KOPT-K1 (cell line): Measurements from ENCODE around the gene SLC39A6.
A peak's percentile ranks its signal among the peaks of the same experiment; 100 is the strongest.

Source experiments
- H3K27ac ChIP-seq: fragments of 200-600 bp; sonication (generic); 2 replicates; pipeline ENCODE4 v1.5.1; 2016; ENCODE audit warnings: antibody characterized with exemption, mild to moderate bottlenecking, low read depth, low read length; ENCODE audit not compliant: poor library complexity, severe bottlenecking
- H3K36me3 ChIP-seq: fragments of 200-600 bp; sonication (generic); 2 replicates; pipeline ENCODE4 v1.5.1; 2017; ENCODE audit warnings: antibody characterized with exemption, mild to moderate bottlenecking, low read length, moderate library complexity; ENCODE audit not compliant: insufficient read depth
- H3K9me3 ChIP-seq: fragments of 200-600 bp; sonication (generic); 2 replicates; pipeline ENCODE4 v1.5.1; 2017; ENCODE audit warnings: antibody characterized with exemption, low read length, mild to moderate bottlenecking; ENCODE audit not compliant: insufficient read depth, poor library complexity, severe bottlenecking

The SLC39A6 gene

DNA sequence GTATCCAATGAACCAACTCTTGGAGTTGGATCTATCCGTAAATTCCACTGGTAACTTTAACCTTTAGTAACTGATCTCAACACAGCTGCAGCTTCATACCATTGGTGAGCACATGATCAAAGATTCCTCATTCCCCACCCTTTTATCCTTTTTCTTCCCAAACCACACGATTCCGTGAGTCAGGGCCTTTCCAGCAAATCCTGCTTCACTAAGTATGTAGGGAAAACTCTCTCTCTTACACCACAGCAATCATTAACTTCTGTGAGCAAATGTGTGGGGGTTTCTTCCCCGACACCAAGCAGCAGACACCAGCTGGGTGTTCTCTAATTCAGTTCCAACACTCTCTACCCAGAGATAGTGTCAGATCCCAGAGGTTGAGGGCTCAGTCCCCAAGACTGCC lies 24.1 kb upstream of the SLC39A6 start:
- no peaks in the 10 kb centered on the region for H3K9me3 ChIP-seq
- no peak overlapping the region for H3K27ac ChIP-seq
- peaks cover 100% of the 10 kb centered on the region for H3K36me3 ChIP-seq

DNA sequence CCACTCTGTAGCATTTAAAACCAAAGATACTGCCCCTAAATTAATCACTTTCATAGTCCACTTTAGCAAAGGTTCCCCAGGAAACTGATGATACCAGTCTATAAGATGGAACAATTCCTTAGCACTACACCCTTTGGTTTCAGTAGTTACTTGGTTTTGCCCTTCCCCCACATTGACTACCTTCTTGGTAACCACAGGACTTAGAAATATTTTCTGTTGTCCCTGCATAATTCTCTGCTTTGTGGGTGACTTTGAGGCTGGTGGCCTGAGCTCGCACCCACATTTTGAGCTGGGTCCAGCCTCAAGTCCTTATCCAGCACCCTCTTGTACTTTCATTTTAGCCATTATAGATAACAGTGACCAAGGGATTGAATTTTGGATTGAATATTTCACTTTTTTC lies 23.6 kb upstream of the SLC39A6 start:
- Histone ChIP-seq H3K9me3 (no peaks in the 10 kb centered on the region), H3K27ac (no peak overlapping the region)

DNA sequence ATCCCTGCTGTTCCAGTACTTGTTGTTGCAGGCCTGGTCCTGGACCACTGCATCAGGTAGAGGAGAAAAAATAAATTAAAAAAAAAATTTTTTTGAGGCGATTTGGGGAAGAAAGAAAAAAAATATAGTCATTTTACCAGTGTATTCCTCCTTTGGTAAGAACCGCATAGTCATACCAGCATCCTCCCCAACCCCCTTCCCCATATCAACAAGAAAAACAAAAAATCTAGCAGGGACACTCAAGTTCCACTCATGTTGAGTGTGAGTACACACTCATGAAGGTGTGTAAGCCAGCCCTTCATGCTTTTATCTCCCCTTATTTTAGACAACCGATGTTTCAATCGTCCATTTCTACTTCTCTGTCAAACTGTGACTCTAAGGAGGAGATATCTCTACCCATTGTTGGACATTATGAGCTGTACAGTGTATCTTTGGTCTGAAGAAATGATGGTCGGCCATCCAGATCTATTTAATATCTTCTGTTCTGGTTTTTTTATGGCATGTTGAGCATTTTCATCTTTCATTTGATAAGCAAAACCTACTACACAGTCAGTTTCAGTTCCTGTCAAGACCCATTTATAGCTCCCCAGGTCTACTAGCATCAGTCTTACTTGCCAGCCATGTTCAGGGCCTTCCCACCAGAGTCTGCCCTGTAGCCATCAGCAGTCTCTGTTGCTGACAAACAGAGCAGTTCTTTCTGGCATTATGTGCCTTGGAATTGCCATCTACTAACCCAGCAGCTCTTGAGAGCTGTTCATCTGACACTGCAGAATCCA lies 20.6 kb upstream of the SLC39A6 start:
- peaks cover 100% of the 10 kb centered on the region for H3K36me3 ChIP-seq
- H3K27ac ChIP-seq: no peak overlapping the region

More for the DNA sequence above, 23.6 kb upstream of the SLC39A6 start:
- H3K36me3 ChIP-seq: peaks cover 100% of the 10 kb centered on the region

GRCh38 chr18:36143391-36143790 lies 14.3 kb upstream of the SLC39A6 start:
- Histone ChIP-seq H3K36me3 (peaks cover 99% of the 10 kb centered on the region), H3K27ac (no peak overlapping the region), H3K9me3 (no peaks in the 10 kb centered on the region)

More for the DNA sequence above, 20.6 kb upstream of the SLC39A6 start:
- H3K9me3 ChIP-seq: no peaks in the 10 kb centered on the region

DNA sequence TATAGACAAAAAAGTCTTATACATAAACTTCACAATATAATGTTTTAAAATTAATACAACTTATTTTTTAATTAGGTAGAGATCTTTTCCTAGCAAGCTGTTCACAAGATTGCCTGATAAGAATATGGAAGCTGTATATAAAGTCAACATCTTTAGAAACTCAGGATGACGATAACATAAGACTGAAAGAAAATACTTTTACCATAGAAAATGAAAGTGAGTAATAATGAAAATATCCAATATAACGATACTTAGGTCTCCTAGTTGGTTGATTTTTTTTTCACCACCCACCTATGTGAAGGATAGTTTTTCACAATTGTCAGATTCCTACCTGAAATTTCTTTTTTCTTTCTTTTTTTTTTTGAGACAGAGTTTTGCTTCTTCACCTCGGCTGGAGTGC lies 13.6 kb upstream of the SLC39A6 start:
- Histone ChIP-seq H3K9me3 (no peaks in the 10 kb centered on the region), H3K36me3 (peaks cover 99% of the 10 kb centered on the region), H3K27ac (no peak overlapping the region)

DNA sequence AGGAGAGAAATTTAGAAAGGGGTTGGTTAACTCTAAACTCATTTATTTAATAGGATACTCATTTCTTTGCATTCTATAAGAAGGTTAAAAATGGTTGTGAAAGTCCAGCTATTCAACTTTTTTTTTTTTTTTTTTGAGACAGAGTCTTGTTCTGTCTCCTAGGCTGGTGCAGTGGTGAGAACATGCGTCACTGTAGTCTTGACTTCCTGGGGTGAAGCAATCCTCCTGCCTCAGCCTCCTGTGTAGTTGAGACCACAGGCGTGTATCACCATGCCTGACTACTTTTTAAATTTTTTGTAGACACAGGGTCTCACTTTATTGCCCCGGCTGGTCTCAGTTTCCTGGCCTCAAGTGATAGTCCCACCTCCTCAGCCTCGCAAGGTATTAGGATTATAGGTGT lies 12.4 kb upstream of the SLC39A6 start:
- peaks cover 99% of the 10 kb centered on the region for H3K36me3 ChIP-seq
- no peak overlapping the region for H3K27ac ChIP-seq
- no peaks in the 10 kb centered on the region for H3K9me3 ChIP-seq

DNA sequence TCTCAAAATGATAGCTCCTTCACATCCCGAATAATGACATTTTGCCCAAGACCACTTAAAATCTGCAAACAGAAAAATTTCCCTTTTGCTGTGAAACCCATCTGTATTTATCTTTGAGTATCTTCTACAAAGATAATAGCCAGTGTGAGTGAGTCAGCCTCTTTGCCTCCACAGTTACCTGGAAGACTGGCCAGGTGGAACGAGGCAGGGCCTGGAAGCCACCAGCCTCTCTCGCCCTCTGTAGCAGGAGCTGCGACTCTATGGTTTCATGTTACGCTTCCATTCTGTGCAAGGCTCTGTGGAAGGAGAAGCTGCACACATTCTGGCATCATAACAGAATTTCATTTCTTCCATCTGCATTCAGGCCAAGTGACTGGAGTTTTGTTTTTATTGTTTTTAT lies 10.1 kb upstream of the SLC39A6 start:
- Histone ChIP-seq H3K27ac (no peak overlapping the region), H3K9me3 (no peaks in the 10 kb centered on the region), H3K36me3 (peaks cover 93% of the 10 kb centered on the region)

DNA sequence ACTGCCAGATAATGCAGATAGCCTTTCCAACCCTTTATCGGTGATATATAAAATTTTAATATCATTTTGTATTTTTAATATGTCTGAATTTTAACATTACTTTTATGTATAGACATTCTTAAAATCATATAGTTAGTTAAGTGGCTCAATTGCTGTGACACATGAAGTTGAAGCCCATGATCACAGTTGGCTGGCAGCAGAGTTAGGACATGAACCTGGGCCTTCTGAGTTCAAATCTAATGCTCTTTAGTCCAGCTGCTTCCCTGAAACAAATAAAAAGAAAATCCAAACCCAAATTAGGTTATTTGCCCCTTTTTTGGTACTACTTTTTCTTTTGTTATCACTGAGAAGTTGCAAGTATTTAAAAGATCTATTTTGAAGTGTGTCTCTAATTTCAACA lies 6.1 kb upstream of the SLC39A6 start:
- no peak overlapping the region for H3K27ac ChIP-seq
- H3K9me3 ChIP-seq: no peaks in the 10 kb centered on the region
- H3K36me3 ChIP-seq: peaks cover 69% of the 10 kb centered on the region

DNA sequence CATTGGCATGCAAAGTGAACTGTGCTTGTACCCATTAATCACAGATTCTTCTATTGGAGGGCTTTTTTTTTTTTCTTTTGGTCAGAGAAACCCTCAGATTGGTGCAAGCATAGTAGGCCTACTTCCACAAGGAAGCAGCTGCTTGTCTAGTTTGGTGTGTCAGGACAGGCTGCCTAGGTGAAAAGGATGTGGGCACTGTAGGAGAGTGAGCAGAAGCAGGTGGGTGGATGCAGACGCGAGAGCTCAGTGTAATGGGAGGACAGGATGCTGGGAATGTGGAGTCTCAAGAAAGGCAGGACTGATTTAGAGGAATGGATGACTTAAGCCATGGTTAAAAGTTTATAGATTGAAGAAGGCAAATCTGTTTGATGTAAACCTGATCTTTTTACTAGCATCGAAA lies 3.6 kb upstream of the SLC39A6 start:
- H3K36me3 ChIP-seq: peaks cover 45% of the 10 kb centered on the region
- H3K27ac ChIP-seq: no peak overlapping the region
- H3K9me3 ChIP-seq: no peaks in the 10 kb centered on the region

DNA sequence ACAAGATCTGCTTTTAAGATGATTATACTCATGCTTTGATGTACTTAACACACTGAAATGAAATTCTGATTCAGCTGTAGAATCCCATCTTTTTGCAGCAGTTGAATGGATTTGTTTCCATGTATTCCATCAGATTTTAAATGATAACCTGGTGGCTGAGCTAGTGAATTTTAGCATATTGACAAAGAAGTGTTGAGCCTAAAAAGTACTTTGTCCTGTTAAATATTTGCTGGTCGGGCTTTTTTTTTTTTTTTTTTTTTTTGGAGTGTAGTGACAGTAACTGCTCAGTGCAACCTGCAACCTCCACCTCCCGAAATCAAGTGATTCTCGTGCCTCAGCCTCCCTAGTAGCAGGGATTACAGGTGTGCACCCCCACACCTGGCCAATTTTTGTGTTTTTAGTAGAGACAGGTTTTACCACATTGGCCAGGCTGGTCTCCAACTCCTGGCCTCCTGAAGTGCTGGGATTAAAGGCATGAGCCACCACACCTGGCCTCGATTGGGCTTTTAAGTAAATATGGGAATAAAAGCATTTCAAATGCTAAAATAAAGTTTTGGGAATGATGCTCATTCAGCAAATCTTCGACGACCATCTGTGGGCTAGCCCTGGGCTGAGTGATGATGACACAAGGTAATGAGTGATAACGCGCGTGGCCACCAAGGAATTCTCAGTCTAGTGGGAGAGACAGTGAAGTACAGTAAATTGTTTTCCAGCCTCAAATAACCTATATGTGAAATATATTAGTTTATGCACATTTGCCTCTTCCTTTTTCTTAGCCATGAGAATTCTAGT lies 2.7 kb upstream of the SLC39A6 start:
- Histone ChIP-seq H3K36me3 (peaks cover 36% of the 10 kb centered on the region), H3K9me3 (no peaks in the 10 kb centered on the region), H3K27ac (no peak overlapping the region)

DNA sequence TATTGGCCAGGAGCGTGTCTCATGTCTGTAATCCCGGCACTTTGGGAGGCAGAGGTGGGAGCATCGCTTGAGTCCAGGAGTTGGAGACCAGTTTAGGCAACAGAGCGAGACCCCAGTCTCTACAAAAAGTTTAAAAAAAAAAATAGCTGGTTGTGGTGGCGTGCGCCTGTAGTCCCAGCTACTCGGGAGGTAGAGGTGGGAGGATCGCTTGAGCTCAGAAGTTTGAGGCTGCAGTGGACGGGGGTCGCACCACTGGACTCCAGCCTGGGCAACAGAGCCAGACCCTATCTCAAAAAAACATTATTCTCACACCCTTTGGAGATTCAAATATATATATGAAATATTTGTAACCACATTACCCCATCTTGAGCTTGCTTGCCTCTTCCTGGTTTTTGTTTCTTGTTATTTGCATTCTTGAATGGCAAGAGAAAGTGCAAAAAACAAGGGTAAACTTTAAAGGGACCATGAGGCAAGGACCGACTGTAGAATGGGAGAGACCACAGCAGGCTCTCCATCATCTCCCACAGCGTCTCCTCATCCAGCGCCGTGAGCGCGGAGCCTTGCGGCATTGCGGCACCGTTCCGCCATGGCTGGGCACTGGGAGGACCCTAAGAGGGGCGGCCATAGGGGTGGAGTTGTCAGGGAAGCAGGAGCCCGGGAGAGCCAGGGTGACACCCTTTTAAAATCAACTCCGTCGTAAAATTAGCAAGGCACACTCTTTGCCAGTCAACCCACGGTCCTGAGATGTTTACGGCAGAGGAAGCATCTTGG lies 1.9 kb upstream of the SLC39A6 start:
- Histone ChIP-seq H3K9me3 (no peaks in the 10 kb centered on the region), H3K36me3 (peaks cover 34% of the 10 kb centered on the region), H3K27ac (peak overlapping the region; percentile 97)

DNA sequence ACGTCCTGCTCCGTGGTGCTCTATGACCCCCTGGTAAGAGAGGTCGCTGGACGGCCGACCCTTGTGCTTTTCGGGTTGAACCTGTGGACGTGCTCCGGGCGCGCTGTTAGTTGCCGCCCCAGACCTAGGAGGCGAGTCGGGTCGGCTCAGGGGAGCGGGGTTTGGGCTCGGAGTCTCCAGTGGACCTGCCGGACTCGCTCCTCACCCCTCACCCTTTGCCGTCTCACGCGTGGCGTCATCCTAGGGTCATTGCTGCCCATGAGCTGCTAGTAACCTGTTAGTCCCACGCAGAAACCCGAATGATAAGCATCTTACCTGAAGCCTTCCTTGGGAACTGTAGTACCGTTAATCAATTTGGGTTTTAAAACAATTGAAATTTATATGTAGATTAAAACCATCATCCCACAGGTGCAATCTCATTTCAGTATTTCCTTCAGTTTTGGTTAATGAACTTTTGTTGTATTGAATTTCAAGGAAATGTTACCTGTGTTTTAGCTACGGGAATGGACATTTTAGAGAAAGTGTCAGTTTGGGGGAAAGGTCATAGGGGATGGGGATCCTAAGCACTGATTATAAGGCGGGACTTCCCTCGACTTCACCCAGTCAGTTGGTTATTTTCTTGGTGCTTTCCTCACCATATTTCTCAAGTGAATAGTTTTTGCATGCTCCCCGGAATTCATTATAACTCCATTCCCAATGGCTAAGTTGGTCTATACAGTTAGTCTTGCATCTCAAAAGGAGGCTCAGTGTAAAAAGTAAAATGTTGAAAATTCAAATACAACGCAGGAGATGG lies 1.1 kb upstream of the SLC39A6 start:
- H3K9me3 ChIP-seq: no peaks in the 10 kb centered on the region
- peaks cover 37% of the 10 kb centered on the region for H3K36me3 ChIP-seq
- peak overlapping the region; percentile 97 for H3K27ac ChIP-seq

- Histone ChIP-seq H3K36me3 (peaks cover 37% of the 10 kb centered on the region), H3K9me3 (no peaks in the 10 kb centered on the region), H3K27ac (peak overlapping the region; percentile 97)
Measured at GRCh38 chr18:36128907-36129299, 237 bp downstream of the SLC39A6 start.

DNA sequence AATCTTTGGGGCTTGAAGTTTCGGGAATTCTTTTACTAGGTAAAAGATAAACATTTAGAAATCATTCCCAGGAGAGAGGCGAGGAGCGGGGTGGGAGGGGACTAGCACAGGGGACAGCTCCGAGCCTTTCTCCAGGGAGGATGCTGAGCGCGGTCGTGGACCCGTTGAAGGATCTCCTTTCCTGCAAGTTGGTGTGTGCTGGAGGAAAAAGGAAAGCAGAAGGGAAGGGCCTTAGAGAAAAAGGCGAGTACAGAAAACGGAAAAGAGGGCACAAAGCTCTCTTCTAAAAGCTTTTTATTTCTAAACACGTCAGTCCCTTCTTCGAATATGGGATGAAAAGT lies 640 bp downstream of the SLC39A6 start:
- Histone ChIP-seq H3K9me3 (no peaks in the 10 kb centered on the region), H3K27ac (peak overlapping the region; percentile 97), H3K36me3 (peaks cover 38% of the 10 kb centered on the region)
